Measurements from ENCODE around the gene KRT26.
"Not testable (repeated sequence)": the region's sequence is repeated elsewhere in the genome, so short reads cannot be mapped to it uniquely, and the experiment has no call there.

Gene KRT26, protein sequence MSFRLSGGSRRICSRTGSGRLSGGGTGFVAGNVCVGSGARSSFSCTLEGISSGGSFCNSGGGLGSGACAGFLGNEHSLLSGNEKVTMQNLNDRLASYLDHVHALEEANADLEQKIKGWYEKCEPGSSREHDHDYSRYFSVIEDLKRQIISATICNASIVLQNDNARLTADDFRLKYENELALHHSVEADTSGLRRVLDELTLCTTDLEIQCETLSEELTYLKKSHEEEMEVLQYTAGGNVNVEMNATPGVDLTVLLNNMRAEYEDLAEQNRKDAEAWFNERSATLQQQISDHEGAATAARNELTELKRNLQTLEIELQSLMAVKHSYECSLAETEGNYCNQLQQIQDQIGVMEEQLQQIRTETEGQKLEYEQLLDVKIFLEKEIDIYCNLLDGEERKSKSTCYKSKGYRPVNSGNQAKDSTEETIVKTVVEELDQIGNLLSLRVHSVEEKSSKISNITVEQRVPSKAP

DNA sequence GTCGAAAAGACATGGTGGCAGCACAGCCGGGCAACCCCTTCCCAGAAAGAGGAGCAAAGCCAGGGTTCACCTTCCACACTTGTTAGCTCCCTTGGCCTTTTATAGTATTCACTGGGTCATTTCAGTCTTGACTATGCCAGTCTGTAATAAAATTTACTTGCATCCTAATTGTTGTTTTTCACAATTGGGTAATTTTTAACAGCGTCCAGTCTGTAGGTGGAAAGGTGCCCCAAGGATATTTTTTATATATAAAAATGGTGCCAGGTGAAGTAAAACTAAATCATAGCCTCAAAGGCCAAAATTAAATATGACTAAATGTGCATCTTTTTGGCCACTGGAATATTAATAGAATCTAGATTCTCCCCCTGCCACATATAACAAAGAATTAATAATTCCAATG is at the start of gene KRT26:
Gene KRT26, minus strand, starts transcription at position 101 of the 400 bp plus-strand sequence. Its CDS starts 88 bp downstream, at position 13.
- no peak for DNase-seq

DNA sequence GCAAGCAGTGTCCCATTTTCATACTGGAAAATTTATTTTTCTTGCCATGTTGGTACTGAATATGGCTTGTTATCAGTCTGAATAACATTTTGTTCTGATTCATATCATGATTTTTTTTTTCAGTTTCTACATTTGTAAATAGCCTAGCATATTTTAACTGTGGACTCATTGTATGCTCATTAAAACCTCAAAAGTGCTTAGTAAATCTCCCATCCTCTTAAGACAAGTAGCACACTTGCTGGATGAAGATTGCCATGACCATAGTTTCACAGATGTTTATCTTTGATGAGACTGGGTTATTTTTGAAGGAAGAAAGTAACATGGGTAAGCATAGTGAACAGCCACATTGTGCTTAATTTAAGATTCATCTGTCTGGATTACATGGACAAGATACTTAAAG is 49.5 kb upstream of the KRT26 start:
- no peak for DNase-seq

DNA sequence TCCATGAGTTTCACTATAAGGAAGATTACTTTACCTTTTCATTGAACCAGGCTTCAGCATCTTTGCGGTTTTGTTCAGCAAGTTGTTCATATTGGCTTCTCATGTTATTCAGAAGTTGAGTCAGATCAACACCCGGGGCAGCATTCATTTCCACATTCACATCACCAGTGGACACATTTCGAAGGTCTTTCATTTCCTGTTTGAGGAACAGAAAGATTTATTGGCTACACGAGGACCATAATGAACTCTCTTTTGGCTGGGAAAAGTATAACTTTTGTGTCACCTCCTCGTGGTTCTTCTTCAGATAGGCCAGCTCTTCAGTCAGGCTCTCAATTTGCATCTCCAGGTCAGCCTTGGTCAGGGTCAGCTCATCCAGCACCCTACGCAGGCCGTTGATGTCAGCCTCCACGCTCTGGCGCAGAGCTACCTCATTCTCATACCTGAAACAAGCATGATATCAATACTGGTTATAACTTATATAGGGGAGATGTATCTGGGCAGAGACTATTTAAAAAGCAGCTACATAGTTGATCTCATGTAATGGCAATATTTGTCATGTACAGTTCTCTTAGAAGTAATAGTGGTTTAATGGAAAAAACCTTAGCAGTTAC is 48.3 kb upstream of the KRT26 start:
- no peak for DNase-seq

DNA sequence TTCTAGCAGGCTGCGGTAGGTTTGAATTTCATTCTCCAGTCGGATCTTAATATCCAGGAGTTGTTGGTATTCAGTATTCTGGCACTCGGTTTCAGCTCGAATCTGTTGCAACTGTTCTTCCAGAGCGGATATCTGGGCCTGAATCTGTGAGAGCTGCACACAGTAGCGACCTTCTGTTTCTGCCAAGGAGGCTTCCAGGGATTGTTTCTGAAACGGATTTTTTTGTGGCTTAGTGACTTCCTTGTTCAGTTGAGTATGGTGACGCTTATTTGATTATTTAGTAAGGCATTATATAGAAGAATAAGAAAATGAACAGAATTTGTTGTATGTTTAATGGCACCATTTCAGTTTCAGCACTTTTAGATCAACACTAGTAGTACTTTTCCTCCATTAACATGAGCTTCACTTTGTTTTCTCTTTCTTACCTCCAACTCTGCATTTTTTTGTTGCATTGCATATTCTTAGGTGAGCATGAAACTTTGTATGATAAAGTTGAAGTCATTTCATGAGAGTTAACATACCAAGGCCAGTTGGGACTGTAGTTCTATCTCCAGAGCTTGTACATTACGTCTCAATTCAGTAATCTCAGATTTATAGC is 47.6 kb upstream of the KRT26 start:
- DNase-seq: no peak

DNA sequence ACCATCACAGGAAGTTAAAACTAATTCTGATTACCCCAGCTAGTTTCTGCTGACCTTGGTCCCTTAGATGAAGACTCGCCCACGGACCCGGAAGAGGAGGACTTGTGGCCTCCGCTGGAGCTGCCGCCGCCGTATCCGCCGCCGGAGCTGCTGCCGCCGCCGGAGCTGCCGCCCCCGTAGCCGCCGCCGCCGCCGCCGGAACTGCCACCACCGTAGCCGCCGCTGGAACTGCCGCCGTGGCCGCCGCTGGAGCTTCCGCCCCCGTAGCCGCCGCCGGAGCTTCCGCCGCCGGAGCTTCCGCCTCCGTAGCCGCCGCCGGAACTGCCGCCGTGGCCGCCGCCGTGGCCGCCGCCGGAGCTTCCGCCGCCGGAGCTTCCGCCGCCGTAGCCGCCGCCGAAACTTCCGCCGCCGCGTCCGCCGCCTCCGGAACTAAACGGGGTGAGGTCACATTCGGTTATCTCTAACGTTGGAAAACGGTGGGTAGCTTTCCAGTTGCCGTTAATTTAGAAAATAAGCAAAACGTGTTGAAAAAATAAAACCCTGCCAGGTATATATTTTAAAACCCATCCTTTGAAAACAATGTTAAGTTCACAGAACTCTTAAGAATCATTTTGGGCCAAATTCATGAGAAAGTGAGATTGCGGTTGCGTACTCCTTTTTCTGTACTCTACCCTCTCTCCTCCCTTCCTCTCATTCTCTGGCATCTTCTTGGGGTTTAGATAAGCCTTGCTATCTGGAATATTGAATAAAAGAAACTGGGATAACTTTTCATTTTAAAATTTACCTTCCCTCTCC is 46.9 kb upstream of the KRT26 start:
- peak; percentile 87 for DNase-seq

DNA sequence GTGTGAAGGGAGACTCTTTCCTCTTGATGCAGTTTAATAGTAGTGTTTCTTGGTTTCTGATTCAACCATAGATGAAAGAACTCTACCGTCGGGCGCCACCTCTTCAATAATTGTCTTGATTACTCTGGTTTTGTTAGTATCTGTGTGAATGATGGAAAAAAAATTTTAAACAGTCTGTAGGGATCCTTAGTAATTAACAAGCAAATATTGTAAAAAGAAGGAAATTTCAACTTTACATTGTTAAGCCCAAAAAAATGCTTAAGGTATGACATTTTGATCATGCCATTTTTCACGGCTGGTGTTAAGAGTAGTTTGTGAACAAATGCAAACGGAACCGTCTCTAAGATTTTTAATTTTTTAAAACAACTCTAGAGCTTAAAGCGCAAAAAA is 46.3 kb upstream of the KRT26 start:
- DNase-seq: no peak

DNA sequence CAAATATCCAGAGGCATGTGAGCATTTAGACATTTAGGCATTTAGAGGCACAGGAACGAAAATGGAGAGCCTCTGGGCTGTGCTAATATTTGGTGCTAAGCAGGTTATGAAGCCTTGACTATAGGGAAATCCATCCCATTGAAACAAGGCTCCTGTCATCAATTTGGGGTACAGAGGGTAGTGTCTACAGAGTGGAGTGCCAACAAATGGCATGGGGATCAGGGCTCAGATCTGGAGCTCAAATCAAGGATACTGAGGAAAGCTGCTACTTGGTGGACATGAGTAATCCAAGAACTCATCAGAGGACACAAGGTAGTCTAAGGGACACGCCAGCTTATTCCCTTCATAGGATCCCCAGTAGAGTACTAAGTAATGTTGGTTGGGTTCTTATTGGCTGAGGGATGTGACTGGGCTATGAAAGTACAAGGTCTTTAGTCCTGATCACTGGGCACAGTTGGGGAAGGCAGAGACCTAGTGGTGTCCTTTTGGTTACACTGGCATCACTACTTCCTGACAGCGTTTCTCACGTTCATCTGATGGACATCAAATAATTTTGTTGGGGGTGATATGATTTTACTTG is 45.2 kb upstream of the KRT26 start:
- no peak for DNase-seq

DNA sequence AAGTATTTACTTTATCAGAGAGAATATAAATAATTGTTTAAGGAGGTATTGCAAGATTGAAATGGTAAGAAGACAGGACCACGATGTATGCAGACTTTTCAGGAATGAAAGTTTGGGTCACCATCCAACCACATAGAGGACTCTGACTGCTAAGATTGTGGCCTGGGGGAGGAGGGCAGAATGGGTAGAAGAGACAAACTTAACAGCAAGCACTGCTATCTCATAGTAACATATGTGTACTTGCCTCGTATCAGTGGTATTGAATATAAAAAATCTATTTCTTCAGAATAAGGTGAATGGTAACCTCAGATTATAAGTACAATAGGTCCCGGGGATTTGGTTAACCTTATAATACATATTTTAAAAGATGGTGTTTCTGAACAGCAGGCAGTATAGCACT is 44.6 kb upstream of the KRT26 start:
- no peak for DNase-seq

DNA sequence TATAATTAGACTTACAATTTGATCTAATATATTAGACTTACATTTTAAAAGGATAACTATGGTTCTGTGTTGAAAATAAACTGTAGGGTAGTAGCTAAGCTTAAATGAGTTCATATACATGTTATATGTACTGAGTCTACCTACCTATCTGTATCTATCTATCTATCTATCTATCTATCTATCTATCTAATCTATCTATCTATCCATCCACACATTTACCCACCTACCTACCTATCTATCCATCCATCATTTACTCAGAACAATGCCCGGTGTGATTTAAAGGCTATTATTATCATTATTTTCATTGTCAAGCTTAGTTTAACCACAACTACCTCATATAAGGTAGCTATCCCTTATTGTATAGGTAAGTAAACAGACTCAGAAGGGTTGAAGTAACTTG is 43.4 kb upstream of the KRT26 start:
- DNase-seq: no peak

DNA sequence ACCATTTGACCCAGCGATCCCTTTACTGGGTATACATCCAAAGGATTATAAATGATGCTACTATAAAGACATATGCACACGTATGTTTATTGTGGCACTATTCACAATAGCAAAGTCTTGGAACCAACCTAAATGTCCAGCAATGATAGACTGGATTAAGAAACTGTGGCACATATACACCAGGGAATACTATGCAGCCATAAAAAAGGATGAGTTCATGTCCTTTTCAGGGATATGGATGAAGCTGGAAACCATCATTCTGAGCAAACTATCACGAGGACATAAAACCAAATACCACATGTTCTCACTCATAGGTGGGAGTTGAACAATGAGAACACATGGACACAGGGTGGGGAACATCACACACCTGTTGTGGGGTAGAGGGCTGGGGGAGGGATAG is 42.7 kb upstream of the KRT26 start:
- not testable (repeated sequence) for DNase-seq

DNA sequence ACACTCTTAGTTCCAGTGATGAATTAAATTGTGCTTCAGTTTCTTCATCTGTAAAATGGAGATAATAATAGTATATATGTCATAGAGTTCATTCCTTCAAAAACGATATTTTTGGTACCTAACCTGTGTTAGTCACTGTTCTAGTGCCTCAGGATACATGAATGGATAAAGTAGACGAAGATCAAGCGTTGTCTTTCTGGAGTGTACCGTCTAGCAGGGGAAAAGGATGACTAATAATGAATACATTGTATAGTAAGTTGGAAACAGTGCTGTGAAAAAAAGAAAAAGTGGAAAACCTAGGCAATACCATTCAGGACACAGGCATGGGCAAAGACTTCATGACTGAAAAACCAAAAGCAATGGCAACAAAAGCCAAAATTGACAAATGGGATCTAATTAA is 41.8 kb upstream of the KRT26 start:
- DNase-seq: no peak

DNA sequence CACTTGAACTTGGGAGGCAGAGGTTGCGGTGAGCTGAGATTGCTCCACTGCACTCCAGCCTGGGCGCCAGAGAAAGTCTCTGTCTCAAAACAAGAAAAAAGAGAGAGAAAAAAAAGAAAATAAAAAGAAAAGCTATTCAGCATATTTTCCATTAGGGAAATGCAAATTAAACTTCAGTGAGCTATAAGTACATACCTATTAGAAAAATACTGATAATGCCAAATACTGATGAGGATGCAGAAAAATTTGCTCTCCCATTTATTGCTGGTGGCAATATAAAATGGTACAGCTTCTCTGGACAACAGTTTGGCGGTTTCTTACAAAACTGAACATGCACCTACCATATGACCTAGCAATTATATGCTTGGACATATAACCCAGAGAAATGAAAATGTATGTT is 40.6 kb upstream of the KRT26 start:
- no peak for DNase-seq

DNA sequence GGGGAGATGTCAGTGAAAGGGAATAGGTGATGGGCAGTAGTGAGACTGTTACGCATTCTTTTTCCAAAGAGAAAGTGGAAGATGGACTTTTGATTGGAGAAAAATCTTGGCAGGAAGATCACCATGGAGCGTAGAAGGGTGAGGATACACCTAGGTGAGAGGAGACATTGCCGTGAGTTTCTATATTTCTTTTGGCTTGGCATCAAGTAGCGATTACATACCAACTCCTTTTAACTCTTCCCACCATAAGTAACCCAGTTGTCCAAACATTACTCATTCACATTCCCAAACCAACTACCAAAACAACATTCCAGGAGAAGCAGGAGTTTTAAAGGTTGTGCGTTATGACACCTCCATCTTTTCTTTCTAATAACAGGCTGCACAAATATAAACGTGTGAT is 38.5 kb upstream of the KRT26 start:
- no peak for DNase-seq

DNA sequence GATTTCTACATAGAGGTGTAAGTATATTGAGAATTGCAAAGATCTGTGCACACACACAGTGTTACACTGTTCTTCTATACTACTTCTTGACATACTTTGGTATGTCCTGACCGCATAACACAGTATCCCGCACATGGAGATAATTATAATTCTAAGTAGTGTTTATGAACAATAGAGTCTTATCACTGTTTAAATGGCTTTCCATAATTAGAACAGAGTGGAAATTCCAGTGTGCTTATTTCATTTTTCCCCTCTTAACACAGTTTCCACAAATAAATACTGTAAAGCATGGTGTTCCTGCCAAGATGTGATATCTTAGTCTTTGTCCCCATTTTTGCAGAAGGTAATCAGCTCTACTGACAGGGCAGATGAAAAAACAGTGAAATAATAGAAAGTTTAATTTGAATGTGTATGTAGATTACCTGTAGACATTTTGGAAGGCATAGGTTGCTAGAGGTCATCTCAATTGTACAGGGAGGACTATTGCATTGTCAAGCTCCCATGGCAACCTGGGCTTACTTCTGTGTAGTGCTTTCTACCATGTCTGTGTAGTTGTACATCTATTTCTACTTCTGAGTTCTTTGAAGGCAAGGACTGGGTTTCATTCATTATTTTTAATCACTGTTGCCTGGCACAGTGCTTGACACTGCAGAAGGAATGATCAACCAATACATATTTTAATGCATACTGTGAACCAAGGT is 37.9 kb upstream of the KRT26 start:
- no peak for DNase-seq

DNA sequence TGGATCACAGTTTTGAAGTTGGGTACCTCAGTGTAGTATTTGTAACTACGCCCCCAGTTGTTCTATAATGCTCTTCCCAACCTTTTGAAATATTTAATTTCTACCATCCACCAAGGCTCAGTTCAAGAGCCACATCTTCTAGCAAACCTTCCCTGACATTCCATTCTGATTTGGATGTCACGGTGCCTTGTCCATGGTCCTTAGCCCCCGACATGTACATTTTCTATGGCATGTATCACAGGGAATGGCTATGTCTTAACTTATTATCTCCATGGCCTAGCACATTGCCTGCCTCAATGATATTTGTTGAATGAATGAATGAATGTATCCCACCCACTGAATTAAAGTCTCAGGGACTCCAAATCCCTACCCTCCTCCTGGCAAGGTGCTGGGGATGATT is 34.1 kb upstream of the KRT26 start:
- no peak for DNase-seq

DNA sequence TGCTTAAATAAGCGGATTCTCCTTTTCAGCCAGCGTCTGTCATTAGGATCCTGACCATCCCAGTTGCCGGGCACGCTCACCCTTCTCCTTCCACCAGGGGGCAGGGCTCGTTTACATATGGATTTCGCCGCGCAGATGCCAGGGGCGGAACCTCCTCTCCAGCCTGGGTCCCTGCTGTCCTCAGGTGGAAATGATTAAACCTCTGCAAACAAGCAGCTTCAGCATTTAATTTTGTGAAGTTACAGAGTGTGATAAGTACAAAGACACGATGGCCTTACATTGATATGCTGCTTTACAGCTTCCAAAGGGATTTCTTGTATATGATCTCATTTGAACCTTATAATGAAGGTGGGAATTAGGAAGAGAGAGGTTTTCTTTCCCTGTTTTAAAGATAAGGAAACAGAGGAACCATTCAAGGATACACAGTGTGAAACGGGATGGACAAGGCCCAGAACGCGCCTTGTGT is 31.6 kb upstream of the KRT26 start:
- DNase-seq: peak; percentile 76

DNA sequence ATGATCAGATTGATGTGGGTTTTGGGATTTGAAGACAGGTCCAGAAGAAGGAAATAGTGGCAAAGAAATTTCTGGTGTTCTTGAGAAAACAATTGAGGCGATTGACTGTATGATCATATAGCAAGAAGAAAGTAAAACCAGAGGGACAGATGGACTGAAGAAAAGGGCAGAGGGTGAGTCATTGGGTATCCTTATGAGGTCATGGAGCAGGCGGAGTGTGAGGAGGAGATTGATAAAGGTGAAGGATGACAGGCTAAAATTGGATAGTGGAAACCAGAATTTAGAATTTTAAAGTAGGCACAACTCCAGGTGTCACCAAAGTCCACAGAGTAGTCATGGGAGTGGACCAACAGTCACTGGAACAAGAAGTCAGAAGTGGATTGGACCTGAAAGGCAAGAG is 29.2 kb upstream of the KRT26 start:
- no peak for DNase-seq

DNA sequence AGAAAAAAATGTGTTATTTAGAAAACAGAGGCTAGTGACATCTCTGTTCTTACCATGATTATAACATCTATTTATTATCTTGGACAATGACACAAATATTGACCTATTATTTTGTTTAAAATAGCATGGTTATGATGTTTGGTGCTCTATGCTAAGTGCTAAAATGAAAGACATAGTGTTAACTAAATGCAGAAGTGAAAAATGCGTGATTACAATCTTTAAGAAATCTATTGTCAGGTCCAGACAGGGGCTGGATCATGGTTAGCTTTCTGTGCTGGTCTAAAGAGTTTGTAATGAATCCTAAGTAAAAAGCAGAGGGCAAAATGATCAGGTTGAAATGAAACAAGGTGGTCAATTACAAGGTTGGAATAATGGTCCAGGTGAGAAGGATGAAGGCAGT is 28.4 kb upstream of the KRT26 start:
- no peak for DNase-seq

DNA sequence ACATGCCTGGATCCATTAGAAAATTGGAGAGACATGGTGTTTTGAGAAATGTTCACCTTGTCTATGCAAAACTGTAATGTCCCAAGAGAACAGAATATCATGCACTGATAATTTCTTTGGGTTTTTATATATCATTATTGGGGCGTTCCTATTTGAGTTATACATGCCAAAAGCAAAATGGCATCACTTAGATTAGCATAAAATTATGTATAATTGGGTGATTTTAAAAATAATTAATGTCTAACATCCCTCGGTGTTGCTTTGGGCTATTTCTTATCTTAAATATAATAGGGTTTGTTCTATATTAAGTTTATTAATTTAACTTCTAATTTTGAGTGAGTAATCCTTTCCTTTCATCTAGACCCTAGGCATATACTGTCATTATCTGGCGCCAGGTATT is 27.9 kb upstream of the KRT26 start, which contains the start of gene KRT28:
Gene KRT28, minus strand, starts transcription at position 101 of the 400 bp plus-strand sequence. Its CDS starts 66 bp downstream, at position 35.
- DNase-seq: no peak

DNA sequence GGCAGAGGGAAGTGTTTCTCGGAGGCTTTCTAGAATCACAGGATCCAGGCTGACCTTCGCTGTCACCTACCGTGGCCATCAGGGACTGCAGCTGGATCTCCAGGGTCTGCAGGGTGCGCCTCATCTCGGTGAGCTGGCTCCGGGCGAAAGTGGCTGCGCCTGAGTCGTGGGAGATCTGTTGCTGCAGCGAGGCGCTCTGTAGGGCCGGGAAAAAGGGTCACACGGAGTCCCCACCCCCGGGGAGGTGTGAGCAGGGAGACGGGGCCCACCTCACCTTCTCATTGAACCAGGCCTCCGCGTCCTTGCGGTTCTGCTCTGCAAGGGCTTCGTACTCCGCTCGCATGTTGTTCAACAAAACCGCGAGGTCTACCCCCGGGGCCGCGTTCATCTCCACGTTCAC is 24.8 kb upstream of the KRT26 start:
- DNase-seq: no peak

DNA sequence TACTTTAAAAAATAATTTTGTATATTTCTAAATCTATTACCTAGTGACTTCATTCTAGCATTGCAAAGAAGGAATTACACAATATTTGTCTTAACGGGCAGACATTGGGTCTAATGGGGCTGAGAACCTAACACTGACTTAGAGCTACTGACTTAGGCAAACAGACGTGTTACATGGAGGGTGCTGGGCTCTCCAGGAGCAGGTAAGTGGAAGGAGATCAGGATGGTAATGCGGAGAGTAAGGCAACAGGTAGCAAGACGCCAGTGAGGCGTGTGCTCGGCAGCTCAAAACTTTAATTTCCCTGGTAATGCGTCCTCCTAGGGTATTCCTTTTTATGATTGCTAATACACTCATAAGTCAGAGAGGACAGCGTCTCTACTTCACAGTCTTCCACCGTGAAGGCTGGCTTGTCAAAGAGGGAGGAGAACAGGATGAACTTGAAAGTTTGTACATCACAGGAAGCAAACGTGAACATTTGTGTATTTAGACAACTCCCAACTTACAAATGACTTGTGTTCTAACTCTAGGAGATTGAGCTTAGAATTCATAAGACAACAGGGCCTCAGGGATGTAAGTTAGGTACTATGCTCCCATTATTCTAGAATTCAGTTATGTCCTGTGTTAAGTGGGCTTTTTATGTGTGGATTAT is 23.1 kb upstream of the KRT26 start:
- DNase-seq: no peak

DNA sequence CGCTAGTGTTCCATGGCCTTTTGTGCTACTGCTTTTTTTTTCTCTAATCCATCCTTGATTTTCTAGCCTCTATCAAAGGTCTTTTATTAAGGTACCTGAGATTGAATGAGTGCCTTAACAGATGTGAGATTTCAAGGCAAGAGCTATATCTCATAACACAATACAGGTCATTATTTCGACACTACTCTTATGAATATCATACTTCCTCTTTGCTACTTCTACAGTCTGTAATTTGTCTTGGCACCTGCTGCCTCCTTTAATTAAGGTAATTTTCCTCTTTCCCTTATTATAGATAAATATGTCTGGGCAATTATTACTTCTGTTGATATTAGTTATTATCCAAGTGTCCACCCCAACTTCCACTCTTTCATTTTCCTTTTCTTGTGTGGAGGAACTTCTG is 22.5 kb upstream of the KRT26 start:
- no peak for DNase-seq

Measured in stimulated activated CD4-positive, alpha-beta T cell treated with anti-CD3 and anti-CD28 coated beads, Interleukin-4, amount 100 ng/mL, for 1 hour (primary cell).